Skeletal muscle tissue (tissue), 4 donors: ENCODE results near the gene FXYD4. TPM values are rescaled to one million over a fixed set of nuclear protein-coding genes. Genes with fewer than 3 reads are reported as not detected.
A peak's percentile ranks its signal among the peaks of the same experiment; 100 is the strongest.

Experiments
- H3K27ac ChIP-seq: one replicate; pipeline ENCODE4 v1.7.0; 2013; ENCODE audit warnings: mild to moderate bottlenecking, low read depth, low read length, inconsistent platforms
- H3K27me3 ChIP-seq, 3 donors: one replicate each; pipeline ENCODE4 v1.7.0; 2013; ENCODE audit warnings: low read length in 3 of 3; ENCODE audit not compliant: control insufficient read depth in 3 of 3, insufficient read depth in 3 of 3
- H3K36me3 ChIP-seq, 3 donors: one replicate each; pipeline ENCODE4 v1.7.0; 2013; ENCODE audit warnings: low read length in 3 of 3; ENCODE audit not compliant: control insufficient read depth in 3 of 3, insufficient read depth in 3 of 3
- H3K4me1 ChIP-seq, 3 donors: one replicate each; pipeline ENCODE4 v1.7.0; 2013; ENCODE audit warnings: low read length in 3 of 3, mild to moderate bottlenecking in 3 of 3; ENCODE audit not compliant: control insufficient read depth in 3 of 3, insufficient read depth in 3 of 3
- H3K4me3 ChIP-seq, 3 donors: one replicate each; pipeline ENCODE4 v1.7.0; 2013; ENCODE audit warnings: low read length in 3 of 3
- H3K9ac ChIP-seq, 3 donors: one replicate each; pipeline ENCODE4 v1.7.0; 2013; ENCODE audit warnings: low read length in 3 of 3, mild to moderate bottlenecking in 3 of 3, moderate library complexity in 2 of 3, low read depth in 1 of 3
- H3K9me3 ChIP-seq, 3 donors: one replicate each; pipeline ENCODE4 v1.7.0; 2013; ENCODE audit warnings: low read length in 3 of 3; ENCODE audit not compliant: control insufficient read depth in 3 of 3
- total RNA-seq: library from RNA; depleted of rRNA; stranded (reverse); fragments of >200 nt; gene quantifications from one replicate; pipeline ENCODE4 v1.2.3, GENCODE V29; 2014
- donor health status: Osteomylitis.

FXYD4 gene
- total RNA-seq, 1 donor from 2014 or later: not detected

DNA sequence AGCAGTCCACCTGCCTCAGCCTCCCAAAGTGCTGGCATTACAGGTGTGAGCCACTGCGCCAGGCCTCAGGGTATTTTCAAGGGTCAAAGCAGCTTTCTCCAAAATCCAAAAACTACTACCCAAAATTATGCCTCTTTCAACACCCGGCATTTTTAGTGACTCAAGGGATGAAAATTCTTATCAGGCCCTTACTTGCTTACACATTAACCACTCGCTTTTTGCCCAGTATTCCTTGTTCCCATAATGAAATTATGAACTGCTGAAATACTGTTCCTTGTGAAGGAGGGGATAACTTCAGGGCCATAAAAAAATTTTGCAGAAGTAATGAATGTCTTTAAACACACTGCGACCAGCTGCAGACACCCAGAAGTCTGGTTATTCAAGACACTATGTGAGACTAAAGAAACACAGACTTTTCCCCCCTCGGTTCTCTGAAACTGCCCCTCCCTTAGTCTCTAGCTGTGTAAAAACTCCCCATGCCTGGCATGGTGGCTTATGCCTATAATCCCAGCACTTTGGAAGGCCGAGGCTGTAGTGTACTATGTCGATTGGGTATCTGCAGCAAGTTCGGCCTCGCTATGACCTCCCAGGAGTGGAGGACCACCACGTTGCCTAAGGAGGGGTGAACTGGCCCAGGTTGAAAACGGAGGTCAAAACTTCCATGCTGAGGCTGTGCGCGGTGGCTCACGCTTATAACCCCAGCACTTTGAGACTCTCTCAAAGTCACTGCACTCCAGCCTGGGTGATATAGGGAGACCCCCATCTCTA is 12.0 kb downstream of the FXYD4 start:
- H3K27ac ChIP-seq: no peak overlapping the region
- H3K27me3 ChIP-seq: no peaks in the 10 kb centered on the region
- no peak overlapping the region for H3K9ac ChIP-seq
- H3K4me1 ChIP-seq: peaks cover 0 to 9% (median 4%) of the 10 kb centered on the region in 3 donors
- no peak overlapping the region for H3K4me3 ChIP-seq
- H3K9me3 ChIP-seq: no peaks in the 10 kb centered on the region
- H3K36me3 ChIP-seq: peaks cover 25 to 35% (median 25%) of the 10 kb centered on the region in 3 donors

DNA sequence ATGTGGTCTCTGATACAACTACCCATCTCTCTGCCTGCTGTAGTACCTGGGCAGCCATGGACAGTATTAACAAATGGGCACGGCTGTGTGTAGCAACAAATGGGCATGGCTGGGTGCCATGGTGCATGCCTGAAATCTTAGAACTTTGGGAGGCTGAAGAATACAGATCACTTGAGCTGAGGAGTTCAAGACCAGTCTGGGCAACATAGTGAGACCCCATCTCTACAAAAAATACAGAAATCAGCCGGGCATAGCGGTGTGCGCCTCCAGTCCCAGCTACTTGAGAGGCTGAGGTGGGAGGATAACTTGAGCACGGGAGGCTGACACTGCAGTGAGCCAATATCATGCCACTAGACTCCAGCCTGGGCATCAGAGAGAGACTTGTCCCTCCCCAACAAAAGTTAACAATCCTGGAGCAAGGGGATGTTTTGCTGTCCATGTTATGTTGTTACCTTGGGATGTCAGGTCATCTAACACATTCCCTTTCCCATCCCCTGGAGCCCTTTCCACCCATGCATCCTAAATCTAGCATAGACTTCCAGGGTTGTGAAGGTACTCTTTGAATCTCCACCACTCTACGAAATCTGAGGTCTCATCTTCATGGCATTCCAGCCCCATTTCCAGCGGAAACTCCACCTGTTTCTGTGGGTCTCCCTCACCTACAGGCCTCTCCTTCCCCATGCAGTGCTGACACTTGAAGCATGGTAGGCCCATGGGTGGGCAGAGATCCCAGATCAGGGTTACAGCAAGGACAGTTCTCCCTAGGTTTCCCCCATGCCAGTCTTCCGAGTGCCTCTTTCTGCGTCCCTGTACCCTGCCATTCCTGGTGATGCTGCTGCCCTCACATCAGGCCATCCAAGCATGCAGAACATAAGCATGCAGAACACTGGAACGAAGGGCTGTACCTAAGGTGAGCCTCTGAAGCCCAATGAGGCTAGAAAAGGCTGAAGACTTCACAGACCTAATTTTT is 13.1 kb downstream of the FXYD4 start:
- no peaks in the 10 kb centered on the region for H3K9me3 ChIP-seq
- H3K27me3 ChIP-seq: no peaks in the 10 kb centered on the region
- peaks cover 0 to 9% (median 4%) of the 10 kb centered on the region in 3 donors for H3K4me1 ChIP-seq
- peak overlapping the region in 1 of 3 donors; percentile 2 for H3K9ac ChIP-seq
- H3K36me3 ChIP-seq: peaks cover 31 to 39% (median 35%) of the 10 kb centered on the region in 3 donors
- no peak overlapping the region for H3K27ac ChIP-seq
- no peak overlapping the region for H3K4me3 ChIP-seq

DNA sequence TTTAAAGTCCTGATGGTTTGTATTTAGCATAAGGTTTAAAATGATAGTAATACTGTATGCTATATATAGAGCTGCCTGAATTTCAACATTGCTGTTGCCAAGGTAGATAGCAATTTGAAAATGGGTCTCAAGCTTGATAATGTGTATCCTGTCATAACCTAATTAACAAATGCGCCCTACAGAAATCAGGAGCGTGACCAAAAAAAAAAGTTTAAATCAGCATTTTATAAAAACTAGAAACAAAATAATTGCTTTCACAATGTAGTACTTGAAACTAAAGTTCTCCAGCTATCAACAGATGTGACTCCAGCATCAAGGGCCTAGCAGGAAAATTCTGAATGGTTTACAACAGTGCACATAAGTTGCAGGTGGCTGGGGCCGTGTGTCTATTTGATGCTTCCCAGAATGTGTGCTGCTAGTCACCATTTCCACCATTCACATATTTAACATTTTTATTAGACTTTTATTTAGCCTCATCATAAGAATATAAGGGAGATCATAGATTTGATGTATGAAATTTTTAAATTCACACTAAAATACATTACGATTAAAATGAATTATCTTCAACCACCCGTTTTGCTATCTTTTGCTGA is 14.1 kb downstream of the FXYD4 start:
- Histone ChIP-seq H3K4me1 (peaks cover 0 to 13% (median 5%) of the 10 kb centered on the region in 3 donors), H3K36me3 (peaks cover 31 to 45% (median 40%) of the 10 kb centered on the region in 3 donors), H3K27me3 (no peaks in the 10 kb centered on the region), H3K9ac (no peak overlapping the region), H3K9me3 (no peaks in the 10 kb centered on the region), H3K4me3 (no peak overlapping the region), H3K27ac (no peak overlapping the region)

DNA sequence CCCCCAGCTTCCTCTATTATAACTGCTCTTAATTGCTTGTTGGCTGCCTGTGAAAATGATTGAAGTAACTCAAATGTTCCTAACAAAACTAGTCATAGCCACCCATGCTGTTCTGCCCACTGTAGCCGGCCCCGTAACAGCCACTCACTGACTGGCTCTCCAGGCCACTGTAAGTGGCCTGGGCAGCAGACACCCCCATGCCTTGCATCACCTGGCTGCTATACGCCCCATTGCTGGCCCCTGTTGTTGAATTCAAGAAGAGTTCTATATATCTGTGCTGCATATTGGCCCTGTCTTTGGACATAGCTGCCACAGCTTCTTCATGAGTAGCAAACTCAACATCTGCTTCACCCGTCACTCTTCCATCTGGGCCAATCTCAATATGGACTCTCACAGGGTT is 15.1 kb downstream of the FXYD4 start:
- no peaks in the 10 kb centered on the region for H3K9me3 ChIP-seq
- H3K4me1 ChIP-seq: peaks cover 3 to 17% (median 7%) of the 10 kb centered on the region in 3 donors
- no peak overlapping the region for H3K4me3 ChIP-seq
- H3K27ac ChIP-seq: no peak overlapping the region
- H3K9ac ChIP-seq: no peak overlapping the region
- no peaks in the 10 kb centered on the region for H3K27me3 ChIP-seq
- peaks cover 38 to 52% (median 43%) of the 10 kb centered on the region in 3 donors for H3K36me3 ChIP-seq

DNA sequence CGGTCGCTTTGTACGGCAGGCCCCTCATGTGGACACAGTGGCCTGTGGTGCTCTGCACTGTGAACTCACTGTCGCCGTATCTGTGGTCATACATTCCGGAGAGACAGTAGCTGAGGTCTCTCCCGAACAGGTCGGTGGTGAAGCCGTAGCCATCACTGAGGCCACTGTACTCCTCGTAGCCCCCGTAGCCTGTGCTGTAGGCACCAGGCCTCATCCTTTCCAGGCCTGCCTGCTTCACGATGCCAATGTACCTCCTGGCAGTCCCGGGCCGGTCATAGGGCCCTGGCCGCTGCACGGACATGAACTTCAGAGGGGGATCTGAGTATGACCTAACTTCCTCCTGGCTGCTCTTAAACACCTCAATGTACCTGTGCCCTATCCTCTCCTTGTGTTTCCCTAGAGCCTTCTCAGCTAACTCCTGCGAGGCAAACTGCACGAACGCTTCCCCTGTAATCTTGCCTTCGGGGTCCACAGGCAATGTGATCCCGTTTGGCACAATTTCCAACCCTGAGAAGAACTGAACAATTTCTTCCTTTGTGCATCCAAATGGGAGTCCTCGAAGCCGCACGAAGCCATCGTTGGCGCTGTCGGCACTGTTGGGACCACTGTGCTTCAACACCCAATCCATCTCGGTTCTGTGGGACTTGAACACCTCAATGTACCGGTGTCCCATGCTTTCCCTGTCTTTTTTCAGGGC is 15.7 kb downstream of the FXYD4 start:
- no peaks in the 10 kb centered on the region for H3K9me3 ChIP-seq
- peaks cover 3 to 17% (median 9%) of the 10 kb centered on the region in 3 donors for H3K4me1 ChIP-seq
- peaks cover 40 to 57% (median 49%) of the 10 kb centered on the region in 3 donors for H3K36me3 ChIP-seq
- H3K9ac ChIP-seq: no peak overlapping the region
- no peaks in the 10 kb centered on the region for H3K27me3 ChIP-seq
- no peak overlapping the region for H3K27ac ChIP-seq
- no peak overlapping the region for H3K4me3 ChIP-seq

GRCh38 chr10:43387678-43388032 is 16.2 kb downstream of the FXYD4 start:
- H3K36me3 ChIP-seq: peaks cover 42 to 61% (median 52%) of the 10 kb centered on the region in 3 donors
- no peak overlapping the region for H3K27ac ChIP-seq
- no peaks in the 10 kb centered on the region for H3K9me3 ChIP-seq
- no peak overlapping the region for H3K9ac ChIP-seq
- no peak overlapping the region for H3K4me3 ChIP-seq
- peaks cover 3 to 20% (median 9%) of the 10 kb centered on the region in 3 donors for H3K4me1 ChIP-seq
- H3K27me3 ChIP-seq: no peaks in the 10 kb centered on the region

GRCh38 chr10:43389867-43390266 is 18.4 kb downstream of the FXYD4 start:
- no peak overlapping the region for H3K9ac ChIP-seq
- H3K27ac ChIP-seq: no peak overlapping the region
- H3K36me3 ChIP-seq: peaks cover 48 to 69% (median 63%) of the 10 kb centered on the region in 3 donors
- peaks cover 3 to 14% (median 13%) of the 10 kb centered on the region in 3 donors for H3K4me1 ChIP-seq
- H3K4me3 ChIP-seq: no peak overlapping the region
- H3K9me3 ChIP-seq: no peaks in the 10 kb centered on the region
- no peaks in the 10 kb centered on the region for H3K27me3 ChIP-seq

DNA sequence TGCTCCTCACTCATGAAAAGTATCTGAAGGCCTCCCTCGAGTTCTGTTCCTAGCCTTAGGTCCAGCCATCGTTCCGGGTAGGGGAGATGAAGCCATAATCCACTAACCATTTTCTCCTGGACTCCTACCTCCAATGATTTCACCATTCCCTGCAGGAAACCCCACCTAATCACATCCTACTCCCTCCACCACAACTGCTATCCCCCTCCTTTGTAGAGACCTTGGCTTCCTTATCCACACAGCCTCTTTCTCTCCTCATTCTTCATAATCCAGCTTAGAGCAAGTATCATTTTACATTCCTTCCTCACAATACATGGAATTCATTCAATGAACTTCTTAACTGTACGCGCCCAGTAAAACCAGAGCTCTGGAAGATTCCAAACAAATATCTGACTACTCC is 18.9 kb downstream of the FXYD4 start:
- Histone ChIP-seq H3K9ac (peak overlapping the region in 1 of 3 donors; percentile 28), H3K36me3 (peaks cover 47 to 68% (median 61%) of the 10 kb centered on the region in 3 donors), H3K4me1 (peaks cover 7 to 18% (median 12%) of the 10 kb centered on the region in 3 donors), H3K27ac (no peak overlapping the region), H3K9me3 (no peaks in the 10 kb centered on the region), H3K27me3 (no peaks in the 10 kb centered on the region), H3K4me3 (no peak overlapping the region)

- Histone ChIP-seq H3K36me3 (peaks cover 47 to 67% (median 61%) of the 10 kb centered on the region in 3 donors), H3K9me3 (no peaks in the 10 kb centered on the region)
Measured at GRCh38 chr10:43390759-43391158, 19.3 kb downstream of the FXYD4 start.

More at GRCh38 chr10:43390759-43391158, 19.3 kb downstream of the FXYD4 start:
- H3K27ac ChIP-seq: no peak overlapping the region
- H3K4me1 ChIP-seq: peaks cover 12 to 22% (median 17%) of the 10 kb centered on the region in 3 donors
- no peaks in the 10 kb centered on the region for H3K27me3 ChIP-seq
- no peak overlapping the region for H3K4me3 ChIP-seq
- H3K9ac ChIP-seq: peak overlapping the region in 1 of 3 donors; percentile 28
